ENCODE measurements around the gene RHOA.

- TF ChIP-seq CTCF (IDR thresholded peaks at IDR 0.05; ENCODE audit: control extremely low read depth in 1 of 3, insufficient read depth in 1 of 3, low read depth in 1 of 3, low read length in 3 of 3) (no peak), JUND (IDR thresholded peaks at IDR 0.05; ENCODE audit: low read length) (no peak), SP1 (IDR thresholded peaks at IDR 0.05; ENCODE audit: low read depth, low read length) (no peak), TCF12 (IDR thresholded peaks at IDR 0.05; ENCODE audit: low read depth, low read length) (no peak), ZNF274 (IDR thresholded peaks at IDR 0.05; ENCODE audit: borderline replicate concordance, extremely low read depth, low read length) (no peak), CREB1 (IDR thresholded peaks at IDR 0.05) (no peak)
Observed at GRCh38 chr3:49456466-49456865, 44.7 kb upstream of the RHOA start.
